Measurements from ENCODE around the gene KAT6B. TPM values are rescaled to one million over a fixed set of nuclear protein-coding genes. Genes with fewer than 3 reads are reported as not detected.

Gene KAT6B
- total and polyA plus RNA-seq, 2 experiments from 2014 or later = 32.0 to 43.9 TPM

GRCh38 chr10:74947781-74948401 lies 121.5 kb downstream of the KAT6B start:
- H3K4me1 ChIP-seq (ENCODE audit: low read depth) = peaks cover 33% of the 10 kb centered on the region
- H3K27ac ChIP-seq = peak overlapping the region; percentile 54
- TF ChIP-seq CTCF (IDR thresholded peaks at IDR 0.05; ENCODE audit: low read depth, low read length) = no peak

GRCh38 chr10:74949034-74949832 lies 122.8 kb downstream of the KAT6B start:
- H3K36me3 ChIP-seq = no peaks in the 10 kb centered on the region
- no peaks in the 10 kb centered on the region for H3K27me3 ChIP-seq
- peak overlapping the region; percentile 48 for H3K27ac ChIP-seq
- H3K4me1 ChIP-seq (ENCODE audit: low read depth) = peaks cover 33% of the 10 kb centered on the region
- no peak overlapping the region for H3K4me3 ChIP-seq
- no peak for DNase-seq (ENCODE audit: low read depth in 1 of 2, low spot score in 1 of 2)
- H3K9me3 ChIP-seq (ENCODE audit: low read depth) = no peaks in the 10 kb centered on the region
- no peak for TF ChIP-seq CTCF (IDR thresholded peaks at IDR 0.05; ENCODE audit: low read depth, low read length)

More at GRCh38 chr10:74947781-74948401, 121.5 kb downstream of the KAT6B start:
- no peak for DNase-seq (ENCODE audit: low read depth in 1 of 2, low spot score in 1 of 2)
- Histone ChIP-seq H3K9me3 (ENCODE audit: low read depth) (no peaks in the 10 kb centered on the region), H3K27me3 (no peaks in the 10 kb centered on the region), H3K36me3 (no peaks in the 10 kb centered on the region), H3K4me3 (no peak overlapping the region)

GRCh38 chr10:74949843-74950765 lies 123.7 kb downstream of the KAT6B start:
- no peak for TF ChIP-seq CTCF (IDR thresholded peaks at IDR 0.05; ENCODE audit: low read depth, low read length)
- Histone ChIP-seq H3K27me3 (no peaks in the 10 kb centered on the region), H3K9me3 (ENCODE audit: low read depth) (no peaks in the 10 kb centered on the region), H3K27ac (peak overlapping the region; percentile 45), H3K4me1 (ENCODE audit: low read depth) (peaks cover 33% of the 10 kb centered on the region), H3K36me3 (no peaks in the 10 kb centered on the region), H3K4me3 (no peak overlapping the region)
- no peak for DNase-seq (ENCODE audit: low read depth in 1 of 2, low spot score in 1 of 2)

- Histone ChIP-seq H3K27ac (no peak overlapping the region), H3K36me3 (no peaks in the 10 kb centered on the region), H3K4me3 (no peak overlapping the region), H3K9me3 (ENCODE audit: low read depth) (no peaks in the 10 kb centered on the region), H3K4me1 (ENCODE audit: low read depth) (peaks cover 31% of the 10 kb centered on the region), H3K27me3 (no peaks in the 10 kb centered on the region)
- no peak for TF ChIP-seq CTCF (IDR thresholded peaks at IDR 0.05; ENCODE audit: low read depth, low read length)
- no peak for DNase-seq (ENCODE audit: low read depth in 1 of 2, low spot score in 1 of 2)
Measured at GRCh38 chr10:74953214-74953613, 126.8 kb downstream of the KAT6B start.

- Histone ChIP-seq H3K27me3 (no peaks in the 10 kb centered on the region), H3K4me1 (ENCODE audit: low read depth) (peaks cover 10% of the 10 kb centered on the region), H3K27ac (no peak overlapping the region), H3K36me3 (no peaks in the 10 kb centered on the region), H3K4me3 (no peak overlapping the region), H3K9me3 (ENCODE audit: low read depth) (no peaks in the 10 kb centered on the region)
- TF ChIP-seq CTCF (IDR thresholded peaks at IDR 0.05; ENCODE audit: low read depth, low read length) = no peak
- peak in 1 of 2 donors; percentile 21 for DNase-seq (ENCODE audit: low read depth in 1 of 2, low spot score in 1 of 2)
Measured at GRCh38 chr10:74955796-74956195, 129.4 kb downstream of the KAT6B start.
